CD8-positive, alpha-beta memory T cell (primary cell): ENCODE measurements around the gene KRR1. TPM values are rescaled to one million over a fixed set of nuclear protein-coding genes. Genes with fewer than 3 reads are reported as not detected.
A peak's percentile ranks its signal among the peaks of the same experiment; 100 is the strongest.

Source experiments
- CTCF ChIA-PET: fragments of 350-600 bp; sonication (Branson Sonifier 250); formaldehyde crosslinking; loops from one replicate; lab custom pipeline; 2021; ENCODE audit warnings: antibody characterized with exemption; lab: Charles Lee
- POLR2A ChIA-PET: fragments of 350-600 bp; sonication (Branson Sonifier 250); formaldehyde crosslinking; loops from one replicate; lab custom pipeline; 2021; ENCODE audit warnings: antibody characterized with exemption; lab: Charles Lee
- DNase-seq, 5 donors: peaks; one replicate each; pipeline versions ENCODE4 v3.0.0 to v3.0.0-alpha.2; 2020 to 2022; ENCODE audit warnings: mixed read lengths in 1 of 5
- H3K27ac ChIP-seq: one replicate; pipeline ENCODE4 v1.7.0; 2013; ENCODE audit warnings: low read depth, mild to moderate bottlenecking, low read length, moderate library complexity
- H3K27me3 ChIP-seq: 2 replicates; pipeline ENCODE4 v1.7.0; 2013; ENCODE audit warnings: low read length, mild to moderate bottlenecking; ENCODE audit not compliant: insufficient read depth, poor library complexity, severe bottlenecking
- H3K36me3 ChIP-seq: 2 replicates; pipeline ENCODE4 v1.7.0; 2013; ENCODE audit warnings: mild to moderate bottlenecking, low read length, moderate library complexity; ENCODE audit not compliant: insufficient read depth
- H3K4me1 ChIP-seq: 2 replicates; pipeline ENCODE4 v1.7.0; 2013; ENCODE audit warnings: mild to moderate bottlenecking, low read length, moderate library complexity; ENCODE audit not compliant: insufficient read depth
- H3K4me3 ChIP-seq: 2 replicates; pipeline ENCODE4 v1.7.0; 2013; ENCODE audit warnings: mild to moderate bottlenecking, low read length
- H3K9me3 ChIP-seq: 2 replicates; pipeline ENCODE4 v1.7.0; 2013; ENCODE audit warnings: mild to moderate bottlenecking, low read length
- H3K27ac Mint-ChIP-seq, 8 donors: one replicate each; pipeline ENCODE4 v1.8.0; 2020 to 2021; ENCODE audit warnings: mixed read lengths in 8 of 8, mild to moderate bottlenecking in 6 of 8, inconsistent platforms in 3 of 8, moderate library complexity in 3 of 8
- H3K27me3 Mint-ChIP-seq, 2 donors: one replicate each; pipeline ENCODE4 v1.8.0; 2020 to 2021; ENCODE audit warnings: mixed read lengths in 2 of 2, mild to moderate bottlenecking in 1 of 2, moderate library complexity in 1 of 2
- H3K36me3 Mint-ChIP-seq, 3 donors: one replicate each; pipeline ENCODE4 v1.8.0; 2020 to 2021; ENCODE audit warnings: mixed read lengths in 3 of 3, inconsistent platforms in 1 of 3, mild to moderate bottlenecking in 1 of 3
- H3K4me1 Mint-ChIP-seq, 3 donors: one replicate each; pipeline ENCODE4 v1.8.0; 2020 to 2021; ENCODE audit warnings: mixed read lengths in 3 of 3, inconsistent platforms in 1 of 3, mild to moderate bottlenecking in 1 of 3
- H3K4me3 Mint-ChIP-seq, 7 donors: one replicate each; pipeline ENCODE4 v1.8.0; 2020 to 2021; ENCODE audit warnings: mixed read lengths in 7 of 7, mild to moderate bottlenecking in 6 of 7, moderate library complexity in 4 of 7, inconsistent platforms in 2 of 7
- H3K9me3 Mint-ChIP-seq, 5 donors: one replicate each; pipeline ENCODE4 v1.8.0; 2020 to 2022; ENCODE audit warnings: mixed read lengths in 5 of 5, mild to moderate bottlenecking in 3 of 5, moderate library complexity in 2 of 5, inconsistent platforms in 1 of 5
- polyA plus RNA-seq: library from polyadenylated mRNA; unstranded; fragments of 300-500 nt; fragmentation: Illumina TruSeq; gene quantifications from one replicate; pipeline ENCODE4 v1.2.3, GENCODE V29; 2021
- total RNA-seq, 2 experiments: library from RNA; stranded (reverse); gene quantifications; one replicate each; pipeline ENCODE4 v1.2.3, GENCODE V29; 2021

The KRR1 gene
- total RNA-seq = 100 to 1,000 TPM; 143 to 151 TPM
- polyA plus RNA-seq = 76.8 TPM

- peak; percentile 76 to 93 (median 87) for DNase-seq
- Histone ChIP-seq H3K4me1 (peaks cover 21% of the 10 kb centered on the region), H3K4me3 (peak within 1 kb of the TSS; percentile 74), H3K9me3 (no peaks in the 10 kb centered on the region), H3K27me3 (no peaks in the 10 kb centered on the region), H3K36me3 (peaks cover under 1% of the 10 kb centered on the region), H3K27ac (peak within 1 kb of the TSS; percentile 87)
- peaks cover 35 to 44% (median 42%) of the 10 kb centered on the region in 3 donors for H3K4me1 Mint-ChIP-seq
- H3K9me3 Mint-ChIP-seq = no peaks in the 10 kb centered on the region
- H3K36me3 Mint-ChIP-seq = peaks cover 0 to 33% (median 0%) of the 10 kb centered on the region in 3 donors
- H3K4me3 Mint-ChIP-seq = peak within 1 kb of the TSS; percentile 92 to 100 (median 99)
- POLR2A ChIA-PET = interaction anchor here (1.0 to 2.0 kb wide), 9 partner anchors 27 to 573 kb away, joined by 3 to 13 read pairs (median 5); partner anchors contain the start of genes GLIPR1, GLIPR1L2, NAP1L1 and PHLDA1
- H3K27me3 Mint-ChIP-seq = no peaks in the 10 kb centered on the region
- H3K27ac Mint-ChIP-seq = peak within 1 kb of the TSS; percentile 87 to 100 (median 99)
- CTCF ChIA-PET = interaction anchor here (1.1 to 1.8 kb wide), 7 partner anchors 10 to 526 kb away, joined by 3 to 11 read pairs (median 4); partner anchors contain the start of genes GLIPR1L1 and PHLDA1
Measured at GRCh38 chr12:75511116-75512048, at the start of gene KRR1. Gene KRR1 (minus strand): TSS chr12:75511609. CDS start chr12:75511597, 12 bp downstream.

GRCh38 chr12:75560167-75560566 is 48.8 kb upstream of the KRR1 start:
- Mint-ChIP-seq H3K4me3 (no peak overlapping the region), H3K36me3 (no peaks in the 10 kb centered on the region), H3K4me1 (no peaks in the 10 kb centered on the region), H3K27ac (no peak overlapping the region), H3K9me3 (no peaks in the 10 kb centered on the region), H3K27me3 (peaks cover 14 to 36% of the 10 kb centered on the region in 2 donors)
- Histone ChIP-seq H3K4me3 (no peak overlapping the region), H3K27me3 (no peaks in the 10 kb centered on the region), H3K27ac (no peak overlapping the region), H3K36me3 (no peaks in the 10 kb centered on the region), H3K4me1 (no peaks in the 10 kb centered on the region), H3K9me3 (no peaks in the 10 kb centered on the region)
- ChIA-PET POLR2A (no interaction called here), CTCF (interaction anchor here (1.2 to 1.5 kb wide), 2 partner anchors 16 to 471 kb away, joined by 3 to 4 read pairs; partner anchors contain the start of gene PHLDA1)
- no peak for DNase-seq

- H3K27ac Mint-ChIP-seq = no peak overlapping the region
- H3K4me1 ChIP-seq = no peaks in the 10 kb centered on the region
- no peaks in the 10 kb centered on the region for H3K9me3 Mint-ChIP-seq
- no peaks in the 10 kb centered on the region for H3K36me3 ChIP-seq
- no peak overlapping the region for H3K4me3 Mint-ChIP-seq
- H3K9me3 ChIP-seq = no peaks in the 10 kb centered on the region
- no peaks in the 10 kb centered on the region for H3K4me1 Mint-ChIP-seq
- no peak overlapping the region for H3K4me3 ChIP-seq
- no peaks in the 10 kb centered on the region for H3K36me3 Mint-ChIP-seq
- POLR2A ChIA-PET = no interaction called here
- no peaks in the 10 kb centered on the region for H3K27me3 ChIP-seq
- no peak overlapping the region for H3K27ac ChIP-seq
- DNase-seq = no peak
- peaks cover 7 to 32% of the 10 kb centered on the region in 2 donors for H3K27me3 Mint-ChIP-seq
- CTCF ChIA-PET = no interaction called here
Measured at GRCh38 chr12:75558287-75558686, 46.9 kb upstream of the KRR1 start.

GRCh38 chr12:75556311-75556899 is 45.0 kb upstream of the KRR1 start:
- no peaks in the 10 kb centered on the region for H3K36me3 Mint-ChIP-seq
- no peak overlapping the region for H3K4me3 Mint-ChIP-seq
- Histone ChIP-seq H3K4me1 (no peaks in the 10 kb centered on the region), H3K36me3 (no peaks in the 10 kb centered on the region), H3K9me3 (no peaks in the 10 kb centered on the region), H3K27ac (no peak overlapping the region), H3K4me3 (no peak overlapping the region), H3K27me3 (no peaks in the 10 kb centered on the region)
- H3K9me3 Mint-ChIP-seq = no peaks in the 10 kb centered on the region
- POLR2A ChIA-PET = no interaction called here
- no peaks in the 10 kb centered on the region for H3K4me1 Mint-ChIP-seq
- no peak overlapping the region for H3K27ac Mint-ChIP-seq
- DNase-seq = no peak
- peaks cover 1 to 26% of the 10 kb centered on the region in 2 donors for H3K27me3 Mint-ChIP-seq
- CTCF ChIA-PET = no interaction called here

GRCh38 chr12:75554556-75554880 is 43.1 kb upstream of the KRR1 start:
- no peaks in the 10 kb centered on the region for H3K9me3 ChIP-seq
- ChIA-PET POLR2A (no interaction called here), CTCF (no interaction called here)
- H3K27ac ChIP-seq = no peak overlapping the region
- H3K9me3 Mint-ChIP-seq = no peaks in the 10 kb centered on the region
- no peaks in the 10 kb centered on the region for H3K36me3 ChIP-seq
- H3K4me3 Mint-ChIP-seq = no peak overlapping the region
- DNase-seq = no peak
- H3K4me1 Mint-ChIP-seq = no peaks in the 10 kb centered on the region
- peaks cover 0 to 2% (median 0%) of the 10 kb centered on the region in 3 donors for H3K36me3 Mint-ChIP-seq
- H3K27me3 ChIP-seq = no peaks in the 10 kb centered on the region
- no peak overlapping the region for H3K27ac Mint-ChIP-seq
- H3K4me3 ChIP-seq = no peak overlapping the region
- H3K4me1 ChIP-seq = no peaks in the 10 kb centered on the region
- H3K27me3 Mint-ChIP-seq = peaks cover 4 to 37% of the 10 kb centered on the region in 2 donors

GRCh38 chr12:75553836-75554555 is 42.6 kb upstream of the KRR1 start:
- ChIA-PET CTCF (no interaction called here), POLR2A (no interaction called here)
- Histone ChIP-seq H3K4me3 (no peak overlapping the region), H3K27me3 (no peaks in the 10 kb centered on the region), H3K4me1 (no peaks in the 10 kb centered on the region), H3K36me3 (no peaks in the 10 kb centered on the region), H3K27ac (no peak overlapping the region), H3K9me3 (no peaks in the 10 kb centered on the region)
- DNase-seq = no peak
- Mint-ChIP-seq H3K4me3 (no peak overlapping the region), H3K4me1 (no peaks in the 10 kb centered on the region), H3K27me3 (peaks cover 4 to 40% of the 10 kb centered on the region in 2 donors), H3K36me3 (peaks cover 0 to 2% (median 0%) of the 10 kb centered on the region in 3 donors), H3K27ac (no peak overlapping the region), H3K9me3 (no peaks in the 10 kb centered on the region)

- peaks cover 4 to 43% of the 10 kb centered on the region in 2 donors for H3K27me3 Mint-ChIP-seq
- peaks cover 0 to 2% (median 0%) of the 10 kb centered on the region in 3 donors for H3K36me3 Mint-ChIP-seq
- Histone ChIP-seq H3K4me1 (no peaks in the 10 kb centered on the region), H3K36me3 (no peaks in the 10 kb centered on the region), H3K27me3 (no peaks in the 10 kb centered on the region), H3K9me3 (no peaks in the 10 kb centered on the region), H3K27ac (no peak overlapping the region), H3K4me3 (no peak overlapping the region)
- ChIA-PET POLR2A (no interaction called here), CTCF (no interaction called here)
- H3K9me3 Mint-ChIP-seq = no peaks in the 10 kb centered on the region
- no peak for DNase-seq
- H3K4me1 Mint-ChIP-seq = no peaks in the 10 kb centered on the region
- no peak overlapping the region for H3K4me3 Mint-ChIP-seq
- no peak overlapping the region for H3K27ac Mint-ChIP-seq
Measured at GRCh38 chr12:75553398-75553797, 42.0 kb upstream of the KRR1 start.
